Liver (tissue), 3 donors: ENCODE data around the gene XYLT1.

Experiments used
- GABPA ChIP-seq, 2 donors: IDR thresholded peaks in 1 of 2; conservative IDR thresholded peaks in 1 of 2; 2 replicates each; pipeline ENCODE4 v1.6.1; 2016; ENCODE audit warnings: antibody characterized with exemption in 2 of 2, mild to moderate bottlenecking in 1 of 2, moderate library complexity in 1 of 2
- YY1 ChIP-seq: IDR thresholded peaks from 2 replicates; pipeline ENCODE4 v1.6.1; 2016; ENCODE audit warnings: antibody characterized with exemption, mild to moderate bottlenecking
- TF ChIP-seq, protein P1 (sequence below): IDR thresholded peaks from 2 replicates; pipeline ENCODE4 v1.6.1; 2016; ENCODE audit warnings: antibody characterized with exemption, mild to moderate bottlenecking
- TF ChIP-seq, protein P2 (sequence below): fragments of 150-350 bp; IDR thresholded peaks from 2 replicates; pipeline ENCODE4 v1.5.1; 2017; ENCODE audit warnings: improper control_type of control experiment, low read depth, low read length; ENCODE audit not compliant: missing input control
- donor health status: healthy.
- donor health status: healthy.

DNA sequence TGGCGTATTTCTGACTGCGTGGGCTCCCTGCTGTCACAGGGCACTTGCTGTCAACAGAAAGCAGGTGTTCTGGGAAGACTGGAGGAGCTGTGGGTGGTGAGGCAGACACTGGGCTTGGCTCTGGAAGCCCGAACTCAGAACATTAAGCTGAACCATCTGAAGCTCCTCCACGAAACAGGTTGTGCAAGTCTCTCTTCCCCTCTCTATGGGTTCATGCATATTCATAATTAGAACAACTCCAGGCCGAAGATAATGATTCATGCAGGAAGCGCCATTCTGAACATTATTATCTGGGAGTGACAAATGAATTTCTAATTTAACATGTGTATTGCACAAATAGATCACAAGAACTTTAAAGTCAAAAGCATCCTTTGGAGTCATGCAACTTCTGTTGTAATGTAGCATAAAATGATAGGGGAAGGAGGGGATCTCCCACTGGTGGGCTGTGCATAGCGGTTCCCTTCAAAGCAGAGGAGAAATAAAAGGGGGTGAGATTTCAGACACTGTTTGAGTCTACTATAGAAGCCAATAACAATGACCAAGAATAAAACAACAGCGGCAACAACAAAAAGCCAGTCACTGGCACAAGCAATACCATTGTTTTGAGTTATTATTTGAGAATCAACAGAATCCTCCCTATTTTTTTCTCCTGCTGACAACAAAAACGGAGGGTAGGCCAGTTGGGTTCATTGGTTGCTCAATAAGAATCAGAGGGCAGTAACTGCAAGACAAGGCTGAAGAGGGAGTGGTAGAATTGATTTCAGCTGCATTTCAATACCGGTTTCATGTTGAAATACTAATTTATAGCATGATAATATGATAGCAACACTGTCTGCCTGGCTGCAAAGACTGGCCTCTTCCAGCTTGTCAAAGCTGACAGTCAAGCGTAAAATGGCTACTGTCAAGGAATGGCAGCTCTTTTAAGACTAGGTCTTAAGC, 407.3 kb downstream of the XYLT1 start:
- TF ChIP-seq, protein P1, sequence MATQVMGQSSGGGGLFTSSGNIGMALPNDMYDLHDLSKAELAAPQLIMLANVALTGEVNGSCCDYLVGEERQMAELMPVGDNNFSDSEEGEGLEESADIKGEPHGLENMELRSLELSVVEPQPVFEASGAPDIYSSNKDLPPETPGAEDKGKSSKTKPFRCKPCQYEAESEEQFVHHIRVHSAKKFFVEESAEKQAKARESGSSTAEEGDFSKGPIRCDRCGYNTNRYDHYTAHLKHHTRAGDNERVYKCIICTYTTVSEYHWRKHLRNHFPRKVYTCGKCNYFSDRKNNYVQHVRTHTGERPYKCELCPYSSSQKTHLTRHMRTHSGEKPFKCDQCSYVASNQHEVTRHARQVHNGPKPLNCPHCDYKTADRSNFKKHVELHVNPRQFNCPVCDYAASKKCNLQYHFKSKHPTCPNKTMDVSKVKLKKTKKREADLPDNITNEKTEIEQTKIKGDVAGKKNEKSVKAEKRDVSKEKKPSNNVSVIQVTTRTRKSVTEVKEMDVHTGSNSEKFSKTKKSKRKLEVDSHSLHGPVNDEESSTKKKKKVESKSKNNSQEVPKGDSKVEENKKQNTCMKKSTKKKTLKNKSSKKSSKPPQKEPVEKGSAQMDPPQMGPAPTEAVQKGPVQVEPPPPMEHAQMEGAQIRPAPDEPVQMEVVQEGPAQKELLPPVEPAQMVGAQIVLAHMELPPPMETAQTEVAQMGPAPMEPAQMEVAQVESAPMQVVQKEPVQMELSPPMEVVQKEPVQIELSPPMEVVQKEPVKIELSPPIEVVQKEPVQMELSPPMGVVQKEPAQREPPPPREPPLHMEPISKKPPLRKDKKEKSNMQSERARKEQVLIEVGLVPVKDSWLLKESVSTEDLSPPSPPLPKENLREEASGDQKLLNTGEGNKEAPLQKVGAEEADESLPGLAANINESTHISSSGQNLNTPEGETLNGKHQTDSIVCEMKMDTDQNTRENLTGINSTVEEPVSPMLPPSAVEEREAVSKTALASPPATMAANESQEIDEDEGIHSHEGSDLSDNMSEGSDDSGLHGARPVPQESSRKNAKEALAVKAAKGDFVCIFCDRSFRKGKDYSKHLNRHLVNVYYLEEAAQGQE: no peak
- TF ChIP-seq, protein P2, sequence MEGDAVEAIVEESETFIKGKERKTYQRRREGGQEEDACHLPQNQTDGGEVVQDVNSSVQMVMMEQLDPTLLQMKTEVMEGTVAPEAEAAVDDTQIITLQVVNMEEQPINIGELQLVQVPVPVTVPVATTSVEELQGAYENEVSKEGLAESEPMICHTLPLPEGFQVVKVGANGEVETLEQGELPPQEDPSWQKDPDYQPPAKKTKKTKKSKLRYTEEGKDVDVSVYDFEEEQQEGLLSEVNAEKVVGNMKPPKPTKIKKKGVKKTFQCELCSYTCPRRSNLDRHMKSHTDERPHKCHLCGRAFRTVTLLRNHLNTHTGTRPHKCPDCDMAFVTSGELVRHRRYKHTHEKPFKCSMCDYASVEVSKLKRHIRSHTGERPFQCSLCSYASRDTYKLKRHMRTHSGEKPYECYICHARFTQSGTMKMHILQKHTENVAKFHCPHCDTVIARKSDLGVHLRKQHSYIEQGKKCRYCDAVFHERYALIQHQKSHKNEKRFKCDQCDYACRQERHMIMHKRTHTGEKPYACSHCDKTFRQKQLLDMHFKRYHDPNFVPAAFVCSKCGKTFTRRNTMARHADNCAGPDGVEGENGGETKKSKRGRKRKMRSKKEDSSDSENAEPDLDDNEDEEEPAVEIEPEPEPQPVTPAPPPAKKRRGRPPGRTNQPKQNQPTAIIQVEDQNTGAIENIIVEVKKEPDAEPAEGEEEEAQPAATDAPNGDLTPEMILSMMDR: no peak
- TF ChIP-seq GABPA (IDR thresholded peaks at IDR 0.05 in 1 of 2, conservative IDR thresholded peaks at IDR 0.05 in 1 of 2) (no peak), YY1 (no peak)
